ENCODE measurements around the gene KCNA2. TPM values are rescaled to one million over a fixed set of nuclear protein-coding genes. Genes with fewer than 3 reads are reported as not detected.
A peak's percentile ranks its signal among the peaks of the same experiment; 100 is the strongest.

Gene KCNA2
- total RNA-seq, 1 experiment from 2014 or later = not detected

DNA sequence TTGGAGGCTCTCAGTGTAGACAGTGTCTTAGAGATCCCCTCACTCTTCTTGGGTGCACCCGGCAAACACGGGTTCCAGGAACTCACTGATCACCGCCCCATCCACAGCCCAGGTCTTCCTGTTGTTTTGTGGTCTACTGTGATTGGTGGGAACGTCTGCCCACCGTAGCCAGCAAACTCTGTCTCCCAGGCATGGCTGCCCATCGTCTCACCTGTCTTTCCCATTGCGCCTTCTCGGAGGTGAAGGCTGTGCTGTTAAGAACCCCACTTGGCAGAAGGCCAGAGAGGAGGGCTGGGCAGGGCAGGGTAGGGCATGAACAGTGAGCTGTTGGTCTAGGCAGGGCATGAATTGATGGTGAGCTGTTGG, 14.1 kb upstream of the KCNA2 start:
- Histone ChIP-seq H4K20me1 (ENCODE audit: insufficient read depth, low read depth, low read length) (no peaks in the 10 kb centered on the region; the same call in 1 of the 2 replicates), H3K27me3 (ENCODE audit: low read length) (no peaks in the 10 kb centered on the region), H3K79me2 (ENCODE audit: low read length) (no peaks in the 10 kb centered on the region), H3K36me3 (ENCODE audit: insufficient read depth, low read length) (no peaks in the 10 kb centered on the region), H3K9me3 (ENCODE audit: low read length) (no peaks in the 10 kb centered on the region), H3K4me2 (ENCODE audit: low read depth, low read length, poor library complexity, severe bottlenecking) (no peak overlapping the region), H3K4me3 (ENCODE audit: low read length) (no peak overlapping the region), H2AFZ (ENCODE audit: low read length) (no peak overlapping the region), H3K4me1 (ENCODE audit: low read length) (peaks cover 7% of the 10 kb centered on the region), H3K9me2 (replicated peaks; ENCODE audit: insufficient read depth, low read length) (no peaks in the 10 kb centered on the region), H3K27ac (ENCODE audit: low read length) (no peak overlapping the region), H3K9ac (ENCODE audit: low read length) (no peak overlapping the region)
- DNase-seq = no peak

DNA sequence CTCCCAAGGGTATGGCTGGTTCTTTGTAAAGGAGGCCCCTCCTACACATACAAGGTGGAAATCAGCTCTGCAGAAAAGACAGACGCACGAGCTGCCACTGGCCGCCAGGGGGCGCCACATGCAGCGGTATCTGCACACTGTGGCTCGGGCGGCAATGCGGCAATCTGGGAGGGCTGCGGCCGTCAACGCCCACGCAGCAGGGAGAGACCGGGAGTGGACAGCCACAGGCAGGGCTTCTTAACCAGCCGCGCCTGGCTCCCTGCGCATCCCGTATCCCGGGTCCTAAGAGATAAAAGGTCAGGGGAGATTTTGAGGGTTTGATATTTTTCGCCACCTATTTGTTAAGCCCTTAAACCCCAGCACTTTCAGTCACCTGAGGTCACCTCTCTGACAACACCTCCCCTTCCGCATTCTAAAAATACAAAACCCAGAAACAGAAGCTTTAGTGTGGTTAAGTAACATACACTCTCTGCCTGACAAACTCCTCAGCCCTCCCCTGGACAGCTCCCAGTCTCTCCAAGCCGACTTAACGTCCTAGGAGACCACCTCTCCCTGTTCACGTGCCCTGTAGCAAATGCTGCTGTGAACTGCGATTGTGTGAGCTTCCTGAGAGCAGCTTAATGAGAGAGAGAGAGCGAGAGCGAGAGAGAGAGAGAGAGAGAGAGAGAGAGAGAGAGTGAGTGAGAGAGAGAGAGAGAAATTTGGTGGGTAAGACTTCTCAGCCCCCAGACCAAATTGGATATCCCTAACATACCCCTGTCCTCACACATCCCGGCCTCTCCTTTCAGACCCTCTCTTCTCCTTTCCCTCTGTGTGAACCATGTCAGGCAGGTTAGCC, 13.5 kb upstream of the KCNA2 start:
- Histone ChIP-seq H3K79me2 (ENCODE audit: low read length) (no peaks in the 10 kb centered on the region), H3K27ac (ENCODE audit: low read length) (no peak overlapping the region), H3K9me3 (ENCODE audit: low read length) (no peaks in the 10 kb centered on the region), H2AFZ (ENCODE audit: low read length) (no peak overlapping the region), H3K9ac (ENCODE audit: low read length) (0 out of 2 replicates have a peak overlapping the region, but pooled peaks have one; percentile 10), H3K9me2 (replicated peaks; ENCODE audit: insufficient read depth, low read length) (no peaks in the 10 kb centered on the region), H3K27me3 (ENCODE audit: low read length) (no peaks in the 10 kb centered on the region), H3K4me1 (ENCODE audit: low read length) (peaks cover 7% of the 10 kb centered on the region), H3K36me3 (ENCODE audit: insufficient read depth, low read length) (no peaks in the 10 kb centered on the region), H3K4me2 (ENCODE audit: low read depth, low read length, poor library complexity, severe bottlenecking) (peak overlapping the region; percentile 41), H3K4me3 (ENCODE audit: low read length) (peak overlapping the region; percentile 9; the same call in 1 of the 2 replicates), H4K20me1 (ENCODE audit: insufficient read depth, low read depth, low read length) (no peaks in the 10 kb centered on the region; the same call in 1 of the 2 replicates)
- DNase-seq = peak; percentile 90

DNA sequence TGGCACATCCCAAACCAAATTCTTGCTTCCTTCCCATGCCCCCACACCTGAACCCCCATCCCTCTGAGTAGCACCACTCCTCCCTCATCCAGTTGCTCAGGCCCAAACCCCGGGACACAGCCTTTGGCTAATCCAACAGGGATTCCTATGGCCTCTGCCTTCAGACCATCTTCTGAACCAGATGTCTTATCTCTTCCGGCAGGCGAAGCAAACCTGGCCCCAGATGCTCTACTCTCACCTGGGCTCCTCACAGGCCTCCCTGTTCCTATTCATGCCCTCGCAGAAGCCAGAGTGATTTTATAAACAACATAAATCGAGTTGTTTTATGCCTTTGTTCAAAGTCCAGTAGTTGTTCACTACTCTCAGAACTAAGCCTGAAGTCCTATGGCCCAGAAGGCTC, 12.5 kb upstream of the KCNA2 start:
- H3K9me2 ChIP-seq (replicated peaks; ENCODE audit: insufficient read depth, low read length) = no peaks in the 10 kb centered on the region
- no peaks in the 10 kb centered on the region for H3K36me3 ChIP-seq (ENCODE audit: insufficient read depth, low read length)
- H3K4me2 ChIP-seq (ENCODE audit: low read depth, low read length, poor library complexity, severe bottlenecking) = no peak overlapping the region
- H3K27me3 ChIP-seq (ENCODE audit: low read length) = no peaks in the 10 kb centered on the region
- DNase-seq = no peak
- H3K4me1 ChIP-seq (ENCODE audit: low read length) = peaks cover 7% of the 10 kb centered on the region
- H2AFZ ChIP-seq (ENCODE audit: low read length) = no peak overlapping the region
- H3K9me3 ChIP-seq (ENCODE audit: low read length) = no peaks in the 10 kb centered on the region
- H4K20me1 ChIP-seq (ENCODE audit: insufficient read depth, low read depth, low read length) = no peaks in the 10 kb centered on the region; the same call in 1 of the 2 replicates
- H3K79me2 ChIP-seq (ENCODE audit: low read length) = no peaks in the 10 kb centered on the region
- no peak overlapping the region for H3K4me3 ChIP-seq (ENCODE audit: low read length)
- H3K9ac ChIP-seq (ENCODE audit: low read length) = no peak overlapping the region
- H3K27ac ChIP-seq (ENCODE audit: low read length) = no peak overlapping the region

DNA sequence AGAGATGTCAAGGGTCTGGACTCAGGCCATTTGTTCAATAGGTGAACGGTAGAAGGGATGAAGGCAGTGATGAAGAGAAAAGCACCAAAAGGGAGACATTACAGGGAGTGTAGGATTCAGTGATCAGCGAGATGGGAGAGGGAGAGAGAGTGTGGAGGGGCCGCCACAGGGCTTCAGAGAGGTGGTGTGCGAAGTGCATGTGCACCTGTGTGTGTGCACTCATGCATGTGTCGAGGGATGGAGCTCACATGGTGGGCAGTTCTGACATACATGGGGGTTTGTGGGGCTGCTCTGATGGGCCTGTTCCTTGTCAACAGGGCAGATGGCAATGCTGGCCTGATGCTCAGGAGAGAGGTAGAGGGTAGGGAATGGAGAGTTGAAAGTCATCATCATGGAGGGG, 11.4 kb upstream of the KCNA2 start:
- Histone ChIP-seq H3K9me2 (replicated peaks; ENCODE audit: insufficient read depth, low read length) (no peaks in the 10 kb centered on the region), H3K9ac (ENCODE audit: low read length) (no peak overlapping the region), H3K27me3 (ENCODE audit: low read length) (no peaks in the 10 kb centered on the region), H4K20me1 (ENCODE audit: insufficient read depth, low read depth, low read length) (no peaks in the 10 kb centered on the region; the same call in 1 of the 2 replicates), H3K79me2 (ENCODE audit: low read length) (no peaks in the 10 kb centered on the region), H3K27ac (ENCODE audit: low read length) (no peak overlapping the region), H3K4me1 (ENCODE audit: low read length) (peaks cover 7% of the 10 kb centered on the region), H3K4me2 (ENCODE audit: low read depth, low read length, poor library complexity, severe bottlenecking) (no peak overlapping the region), H3K4me3 (ENCODE audit: low read length) (no peak overlapping the region), H2AFZ (ENCODE audit: low read length) (no peak overlapping the region), H3K9me3 (ENCODE audit: low read length) (no peaks in the 10 kb centered on the region), H3K36me3 (ENCODE audit: insufficient read depth, low read length) (no peaks in the 10 kb centered on the region)
- no peak for DNase-seq

DNA sequence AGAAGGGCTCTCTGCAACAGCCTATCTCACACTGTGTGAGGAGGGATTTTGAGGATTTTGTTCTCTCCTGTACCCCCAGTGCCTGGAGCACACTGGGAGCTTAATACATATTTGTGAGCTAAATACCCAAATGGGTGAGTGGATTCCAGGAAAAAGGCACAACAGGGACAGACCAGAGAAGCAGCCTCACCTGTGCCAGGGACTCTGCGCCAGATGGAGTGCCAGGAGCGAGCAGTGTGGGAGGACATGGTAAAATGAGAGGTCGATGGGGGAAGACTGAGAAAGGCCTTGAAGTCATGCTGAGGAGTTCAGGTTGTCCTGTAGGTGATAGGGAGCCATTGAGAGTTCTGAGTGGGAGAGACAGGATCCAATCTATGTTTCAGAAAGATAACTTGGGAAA, 11.0 kb upstream of the KCNA2 start:
- Histone ChIP-seq H3K79me2 (ENCODE audit: low read length) (no peaks in the 10 kb centered on the region), H3K27ac (ENCODE audit: low read length) (no peak overlapping the region), H2AFZ (ENCODE audit: low read length) (no peak overlapping the region), H3K4me1 (ENCODE audit: low read length) (peaks cover 7% of the 10 kb centered on the region), H3K9me3 (ENCODE audit: low read length) (no peaks in the 10 kb centered on the region), H3K9me2 (replicated peaks; ENCODE audit: insufficient read depth, low read length) (no peaks in the 10 kb centered on the region), H3K4me2 (ENCODE audit: low read depth, low read length, poor library complexity, severe bottlenecking) (no peak overlapping the region), H4K20me1 (ENCODE audit: insufficient read depth, low read depth, low read length) (no peaks in the 10 kb centered on the region; the same call in 1 of the 2 replicates), H3K27me3 (ENCODE audit: low read length) (no peaks in the 10 kb centered on the region), H3K4me3 (ENCODE audit: low read length) (no peak overlapping the region), H3K9ac (ENCODE audit: low read length) (no peak overlapping the region), H3K36me3 (ENCODE audit: insufficient read depth, low read length) (no peaks in the 10 kb centered on the region)
- no peak for DNase-seq

DNA sequence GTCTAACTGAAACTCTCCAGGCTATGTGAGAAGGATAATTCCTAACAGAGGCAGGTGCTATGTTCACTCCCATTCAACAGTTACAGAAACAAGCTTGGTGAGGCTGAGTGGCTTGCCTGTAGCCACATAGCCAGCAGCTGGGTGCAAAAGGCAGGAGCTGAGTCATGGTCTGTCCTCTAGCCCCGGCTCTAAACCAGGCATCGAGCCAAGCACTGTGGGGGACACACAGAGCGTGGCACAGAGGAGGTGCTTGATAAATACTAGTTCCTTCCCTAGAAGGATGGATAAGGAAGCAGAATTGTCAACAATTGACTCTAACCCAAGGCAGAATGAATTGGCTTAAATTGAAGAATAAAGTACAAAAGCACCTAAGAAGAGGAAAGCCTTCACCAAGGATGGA, 10.4 kb upstream of the KCNA2 start:
- Histone ChIP-seq H3K4me1 (ENCODE audit: low read length) (peaks cover 7% of the 10 kb centered on the region), H2AFZ (ENCODE audit: low read length) (no peak overlapping the region), H3K9me2 (replicated peaks; ENCODE audit: insufficient read depth, low read length) (no peaks in the 10 kb centered on the region), H3K79me2 (ENCODE audit: low read length) (no peaks in the 10 kb centered on the region), H3K36me3 (ENCODE audit: insufficient read depth, low read length) (no peaks in the 10 kb centered on the region), H3K4me2 (ENCODE audit: low read depth, low read length, poor library complexity, severe bottlenecking) (no peak overlapping the region), H3K27me3 (ENCODE audit: low read length) (no peaks in the 10 kb centered on the region), H3K9ac (ENCODE audit: low read length) (no peak overlapping the region), H3K4me3 (ENCODE audit: low read length) (no peak overlapping the region), H3K9me3 (ENCODE audit: low read length) (no peaks in the 10 kb centered on the region), H4K20me1 (ENCODE audit: insufficient read depth, low read depth, low read length) (no peaks in the 10 kb centered on the region; the same call in 1 of the 2 replicates), H3K27ac (ENCODE audit: low read length) (no peak overlapping the region)
- DNase-seq = no peak

DNA sequence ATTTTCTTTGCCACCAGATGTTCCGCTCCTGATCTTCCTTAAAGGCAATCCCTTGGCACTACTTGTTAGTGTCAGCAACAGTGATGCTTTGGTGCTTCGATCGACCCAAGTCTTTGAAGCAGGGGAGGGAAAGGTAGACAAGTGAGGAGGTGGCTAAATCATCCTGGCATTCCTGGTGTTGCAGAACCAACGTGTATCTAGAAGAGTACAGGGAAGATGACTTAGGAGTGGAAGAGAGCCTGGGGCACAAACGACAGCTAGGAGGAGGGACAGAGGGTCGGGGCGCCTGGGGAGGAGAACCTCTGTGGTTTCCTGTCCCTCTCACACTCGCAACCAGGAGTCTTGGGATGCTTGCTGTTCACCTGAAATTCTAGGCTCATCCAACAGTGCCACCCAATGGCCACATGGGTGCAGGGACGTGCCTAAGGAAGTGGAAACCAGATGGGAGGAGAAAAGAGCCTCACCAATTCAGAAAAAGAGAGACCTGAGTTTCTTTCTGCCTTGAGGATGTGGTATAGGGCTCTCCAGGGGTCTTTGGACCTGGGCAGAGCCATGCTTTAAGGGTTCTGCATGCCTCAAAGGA, 9.5 kb upstream of the KCNA2 start:
- no peaks in the 10 kb centered on the region for H3K27me3 ChIP-seq (ENCODE audit: low read length)
- H4K20me1 ChIP-seq (ENCODE audit: insufficient read depth, low read depth, low read length) = no peaks in the 10 kb centered on the region; the same call in 1 of the 2 replicates
- no peak overlapping the region for H2AFZ ChIP-seq (ENCODE audit: low read length)
- peak; percentile 92 for DNase-seq
- no peaks in the 10 kb centered on the region for H3K79me2 ChIP-seq (ENCODE audit: low read length)
- no peaks in the 10 kb centered on the region for H3K9me2 ChIP-seq (replicated peaks; ENCODE audit: insufficient read depth, low read length)
- no peak overlapping the region for H3K4me3 ChIP-seq (ENCODE audit: low read length)
- H3K9me3 ChIP-seq (ENCODE audit: low read length) = no peaks in the 10 kb centered on the region
- H3K36me3 ChIP-seq (ENCODE audit: insufficient read depth, low read length) = no peaks in the 10 kb centered on the region
- H3K4me1 ChIP-seq (ENCODE audit: low read length) = peaks cover 7% of the 10 kb centered on the region
- H3K9ac ChIP-seq (ENCODE audit: low read length) = no peak overlapping the region
- no peak overlapping the region for H3K4me2 ChIP-seq (ENCODE audit: low read depth, low read length, poor library complexity, severe bottlenecking)
- no peak overlapping the region for H3K27ac ChIP-seq (ENCODE audit: low read length)

DNA sequence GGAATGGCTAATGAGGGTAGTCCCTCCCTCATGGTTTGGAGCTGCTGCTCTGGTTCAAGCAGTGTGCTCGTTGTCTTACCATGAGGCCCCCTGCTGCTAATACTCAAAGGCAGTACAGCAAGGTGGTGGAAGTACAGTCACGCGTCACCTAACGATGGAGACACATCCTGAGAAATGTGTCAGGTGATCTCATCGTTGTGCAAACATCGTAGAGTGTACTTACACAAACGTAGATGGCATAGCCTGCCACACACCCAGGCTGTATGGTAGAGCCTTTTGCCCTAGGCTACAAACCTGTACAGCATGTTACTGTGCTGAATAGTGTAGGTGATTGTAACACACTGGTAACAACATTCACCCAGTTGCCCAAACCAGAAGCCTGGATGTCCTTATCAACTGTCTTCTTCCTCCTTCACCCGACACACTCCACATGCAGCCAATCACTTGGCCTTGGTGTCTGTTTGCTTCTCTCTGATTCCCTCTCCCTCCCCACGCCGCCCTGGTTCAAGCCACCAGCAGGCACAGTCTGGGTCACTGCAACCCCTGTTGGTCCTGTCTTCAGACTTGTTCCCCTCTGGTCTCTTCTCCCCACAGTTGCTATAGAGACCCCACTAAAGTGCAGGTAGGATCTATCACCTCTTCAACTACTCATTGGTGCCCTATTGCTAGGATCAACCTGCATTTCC, 6.0 kb upstream of the KCNA2 start:
- Histone ChIP-seq H3K27ac (ENCODE audit: low read length) (no peak overlapping the region), H4K20me1 (ENCODE audit: insufficient read depth, low read depth, low read length) (0 out of 2 replicates have a peak, but pooled peaks cover 4% of the 10 kb centered on the region), H3K79me2 (ENCODE audit: low read length) (no peaks in the 10 kb centered on the region), H3K36me3 (ENCODE audit: insufficient read depth, low read length) (no peaks in the 10 kb centered on the region), H3K4me2 (ENCODE audit: low read depth, low read length, poor library complexity, severe bottlenecking) (no peak overlapping the region), H3K4me1 (ENCODE audit: low read length) (peaks cover 5% of the 10 kb centered on the region; the same call in 1 of the 2 replicates), H3K9me2 (replicated peaks; ENCODE audit: insufficient read depth, low read length) (no peaks in the 10 kb centered on the region), H3K9me3 (ENCODE audit: low read length) (no peaks in the 10 kb centered on the region), H3K27me3 (ENCODE audit: low read length) (no peaks in the 10 kb centered on the region), H2AFZ (ENCODE audit: low read length) (no peak overlapping the region), H3K9ac (ENCODE audit: low read length) (no peak overlapping the region), H3K4me3 (ENCODE audit: low read length) (no peak overlapping the region)
- DNase-seq = no peak
